Skeletal muscle satellite cell (primary cell): ENCODE data around the gene RRAGB.
"Not testable (repeated sequence)": the region's sequence is repeated elsewhere in the genome, so short reads cannot be mapped to it uniquely, and the experiment has no call there.

ENCODE experiments used
- H3K27me3 ChIP-seq: 2 replicates; pipeline ENCODE4 v1.7.0; 2013; ENCODE audit warnings: low read length; ENCODE audit not compliant: control insufficient read depth, insufficient read depth
- H3K36me3 ChIP-seq: 2 replicates; pipeline ENCODE4 v1.7.0; 2013; ENCODE audit warnings: mild to moderate bottlenecking, control low read depth, low read length; ENCODE audit not compliant: insufficient read depth
- H3K4me1 ChIP-seq: 2 replicates; pipeline ENCODE4 v1.7.0; 2013; ENCODE audit warnings: low read length; ENCODE audit not compliant: control insufficient read depth, insufficient read depth
- H3K4me2 ChIP-seq: 2 replicates; pipeline ENCODE4 v1.7.0; 2013; ENCODE audit warnings: mild to moderate bottlenecking, low read length
- H3K4me3 ChIP-seq: 2 replicates; pipeline ENCODE4 v1.7.0; 2013; ENCODE audit warnings: low read length
- H3K9ac ChIP-seq: 2 replicates; pipeline ENCODE4 v1.7.0; 2013; ENCODE audit warnings: mild to moderate bottlenecking, low read depth, low read length, moderate library complexity
- H3K9me3 ChIP-seq: replicated peaks from 2 replicates; pipeline ENCODE4 v1.7.0; 2013; ENCODE audit warnings: mild to moderate bottlenecking, control low read depth, low read length

Gene RRAGB

GRCh38 chrX:55774419-55774818 is 56.9 kb downstream of the RRAGB start:
- H3K36me3 ChIP-seq, H3K4me1 ChIP-seq, H3K9ac ChIP-seq, H3K4me2 ChIP-seq, H3K9me3 ChIP-seq, H3K27me3 ChIP-seq, H3K4me3 ChIP-seq: not testable (repeated sequence)

DNA sequence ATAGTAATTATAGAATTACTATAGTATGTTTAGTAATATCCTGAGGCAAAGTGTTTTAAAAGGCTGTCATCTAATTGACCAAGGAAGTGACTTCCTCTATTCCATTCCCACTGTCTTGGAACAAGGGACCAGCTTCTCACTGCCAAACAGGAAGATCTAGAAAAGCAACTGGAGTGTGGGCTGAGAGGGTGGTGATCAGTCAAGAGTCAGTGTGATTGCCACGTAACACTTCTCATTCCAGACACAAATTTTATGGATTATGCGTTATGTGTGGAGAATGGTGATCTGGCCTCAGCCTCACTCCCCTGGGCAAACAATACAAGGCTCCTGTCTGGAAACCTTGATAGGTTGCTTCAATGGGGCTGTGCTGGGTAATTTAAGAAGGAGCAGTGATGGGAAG is 60.0 kb downstream of the RRAGB start:
- H3K9me3 ChIP-seq: no peaks in the 10 kb centered on the region
- no peak overlapping the region for H3K4me2 ChIP-seq

GRCh38 chrX:55778322-55778721 is 60.8 kb downstream of the RRAGB start:
- H3K4me2 ChIP-seq: no peak overlapping the region
- H3K9ac ChIP-seq: no peak overlapping the region
- H3K27me3 ChIP-seq: no peaks in the 10 kb centered on the region
- H3K9me3 ChIP-seq: no peaks in the 10 kb centered on the region
- no peak overlapping the region for H3K4me3 ChIP-seq
- H3K36me3 ChIP-seq: no peaks in the 10 kb centered on the region
- no peaks in the 10 kb centered on the region for H3K4me1 ChIP-seq

More for the DNA sequence above, 60.0 kb downstream of the RRAGB start:
- Histone ChIP-seq H3K36me3 (no peaks in the 10 kb centered on the region), H3K4me1 (no peaks in the 10 kb centered on the region), H3K9ac (no peak overlapping the region), H3K27me3 (no peaks in the 10 kb centered on the region), H3K4me3 (no peak overlapping the region)

DNA sequence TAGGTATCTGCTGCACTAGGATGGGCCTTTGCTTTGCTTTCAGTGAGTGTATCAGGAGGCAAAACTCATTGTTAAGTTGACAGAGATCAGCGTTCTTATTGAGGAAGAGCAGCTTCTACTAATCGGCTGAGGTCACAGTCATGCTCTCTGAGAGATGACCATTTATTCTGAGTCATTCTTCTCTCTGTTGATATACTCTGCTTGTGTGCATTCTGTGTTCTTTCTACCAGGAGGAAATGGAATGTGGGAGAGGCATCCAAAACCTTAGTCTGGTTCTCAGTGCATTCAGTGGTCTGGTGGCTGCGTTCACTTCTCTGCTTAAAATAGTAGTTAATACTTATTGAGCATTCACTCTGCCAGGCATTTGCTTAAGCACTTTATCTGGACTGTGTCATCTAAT is 66.2 kb downstream of the RRAGB start:
- no peaks in the 10 kb centered on the region for H3K4me1 ChIP-seq
- H3K4me2 ChIP-seq: no peak overlapping the region
- no peak overlapping the region for H3K9ac ChIP-seq
- H3K9me3 ChIP-seq: no peaks in the 10 kb centered on the region
- no peaks in the 10 kb centered on the region for H3K36me3 ChIP-seq
- H3K27me3 ChIP-seq: no peaks in the 10 kb centered on the region
- no peak overlapping the region for H3K4me3 ChIP-seq

GRCh38 chrX:55787063-55787462 is 69.5 kb downstream of the RRAGB start:
- Histone ChIP-seq H3K4me1 (no peaks in the 10 kb centered on the region), H3K9ac (no peak overlapping the region), H3K4me3 (no peak overlapping the region), H3K36me3 (no peaks in the 10 kb centered on the region), H3K9me3 (no peaks in the 10 kb centered on the region), H3K4me2 (no peak overlapping the region), H3K27me3 (no peaks in the 10 kb centered on the region)

DNA sequence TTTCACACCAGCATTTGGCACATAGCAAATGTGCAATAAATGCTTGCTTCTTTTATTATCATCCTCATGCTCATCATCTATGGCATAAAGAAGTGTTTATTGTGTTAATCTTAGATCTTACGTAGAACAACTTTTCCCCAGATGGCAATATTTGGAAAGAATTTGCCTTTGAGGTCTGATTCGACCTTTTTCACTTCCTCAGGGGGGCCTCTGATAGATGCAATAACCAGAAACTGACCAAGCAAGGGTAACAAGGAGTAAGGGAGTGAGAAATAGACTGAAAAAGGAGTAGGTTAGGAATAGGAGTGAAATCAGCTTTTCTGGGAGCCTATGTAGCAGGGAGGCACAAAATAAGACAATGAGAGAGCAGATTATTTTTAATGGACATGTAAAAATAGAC is 70.2 kb downstream of the RRAGB start:
- Histone ChIP-seq H3K4me3 (no peak overlapping the region), H3K9me3 (no peaks in the 10 kb centered on the region), H3K9ac (no peak overlapping the region), H3K27me3 (no peaks in the 10 kb centered on the region), H3K36me3 (no peaks in the 10 kb centered on the region), H3K4me1 (no peaks in the 10 kb centered on the region), H3K4me2 (no peak overlapping the region)

DNA sequence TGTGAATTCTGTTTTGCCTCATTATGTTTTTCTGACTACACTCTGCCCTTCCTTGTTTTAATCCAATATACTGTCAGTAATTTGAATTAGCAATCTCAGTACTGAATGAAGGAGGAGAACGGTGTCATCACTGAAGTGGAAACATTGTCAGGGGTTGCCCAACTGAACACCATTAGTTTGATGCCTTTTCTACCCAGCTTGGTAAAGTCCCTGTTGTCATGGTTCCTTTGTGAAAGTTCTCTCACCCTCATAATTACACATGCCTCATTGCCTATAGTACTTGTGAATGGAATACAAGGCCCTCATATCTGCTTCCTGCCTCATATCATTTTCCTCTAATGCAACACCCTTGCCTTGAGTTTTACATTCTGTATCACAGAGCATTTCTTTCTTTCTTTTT is 76.9 kb downstream of the RRAGB start:
- Histone ChIP-seq H3K9me3 (no peaks in the 10 kb centered on the region), H3K4me1 (no peaks in the 10 kb centered on the region), H3K36me3 (no peaks in the 10 kb centered on the region), H3K4me3 (no peak overlapping the region), H3K4me2 (no peak overlapping the region), H3K27me3 (no peaks in the 10 kb centered on the region), H3K9ac (no peak overlapping the region)

- H3K9me3 ChIP-seq: no peaks in the 10 kb centered on the region
- H3K4me2 ChIP-seq: no peak overlapping the region
- no peak overlapping the region for H3K4me3 ChIP-seq
These were observed 78.9 kb downstream of the RRAGB start for GRCh38 chrX:55796496-55796895.

GRCh38 chrX:55801811-55802210 is 84.3 kb downstream of the RRAGB start:
- Histone ChIP-seq H3K9me3 (no peaks in the 10 kb centered on the region), H3K4me1 (no peaks in the 10 kb centered on the region), H3K9ac (no peak overlapping the region), H3K36me3 (no peaks in the 10 kb centered on the region), H3K27me3 (peaks cover 4% of the 10 kb centered on the region), H3K4me2 (no peak overlapping the region), H3K4me3 (no peak overlapping the region)

More at GRCh38 chrX:55796496-55796895, 78.9 kb downstream of the RRAGB start:
- Histone ChIP-seq H3K4me1 (no peaks in the 10 kb centered on the region), H3K36me3 (no peaks in the 10 kb centered on the region), H3K9ac (no peak overlapping the region), H3K27me3 (no peaks in the 10 kb centered on the region)
